HG03280 (cell line): Measurements from ENCODE around the gene STARD3.

Experiments used
- ATAC-seq: cut with Tn5 transposase; IDR thresholded peaks from one replicate; pipeline ENCODE4 v1.9.1; 2021; ENCODE audit warnings: mild to moderate bottlenecking, moderate library complexity; ENCODE audit not compliant: unreplicated experiment

STARD3 gene

GRCh38 chr17:39658346-39658745 is 21.4 kb downstream of the STARD3 start:
- no peak for ATAC-seq

DNA sequence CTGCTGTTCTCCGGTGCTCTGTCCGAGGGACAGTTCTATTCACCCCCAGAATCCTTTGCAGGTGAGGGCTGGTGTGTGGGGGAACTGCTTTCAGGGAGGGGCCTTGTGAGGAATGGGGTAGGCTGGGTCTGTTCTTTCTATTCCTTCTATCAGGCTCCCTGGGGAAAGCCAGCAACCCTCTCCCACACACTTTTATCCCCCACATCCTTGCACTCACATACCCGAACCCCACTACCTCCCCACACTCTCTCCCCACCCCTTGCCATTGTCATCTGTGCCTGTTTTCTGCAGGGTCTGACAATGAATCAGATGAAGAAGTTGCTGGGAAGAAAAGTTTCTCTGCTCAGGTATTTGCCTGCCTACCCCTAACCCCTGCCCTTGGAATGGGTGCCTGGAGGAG is 21.8 kb downstream of the STARD3 start:
- no peak for ATAC-seq

DNA sequence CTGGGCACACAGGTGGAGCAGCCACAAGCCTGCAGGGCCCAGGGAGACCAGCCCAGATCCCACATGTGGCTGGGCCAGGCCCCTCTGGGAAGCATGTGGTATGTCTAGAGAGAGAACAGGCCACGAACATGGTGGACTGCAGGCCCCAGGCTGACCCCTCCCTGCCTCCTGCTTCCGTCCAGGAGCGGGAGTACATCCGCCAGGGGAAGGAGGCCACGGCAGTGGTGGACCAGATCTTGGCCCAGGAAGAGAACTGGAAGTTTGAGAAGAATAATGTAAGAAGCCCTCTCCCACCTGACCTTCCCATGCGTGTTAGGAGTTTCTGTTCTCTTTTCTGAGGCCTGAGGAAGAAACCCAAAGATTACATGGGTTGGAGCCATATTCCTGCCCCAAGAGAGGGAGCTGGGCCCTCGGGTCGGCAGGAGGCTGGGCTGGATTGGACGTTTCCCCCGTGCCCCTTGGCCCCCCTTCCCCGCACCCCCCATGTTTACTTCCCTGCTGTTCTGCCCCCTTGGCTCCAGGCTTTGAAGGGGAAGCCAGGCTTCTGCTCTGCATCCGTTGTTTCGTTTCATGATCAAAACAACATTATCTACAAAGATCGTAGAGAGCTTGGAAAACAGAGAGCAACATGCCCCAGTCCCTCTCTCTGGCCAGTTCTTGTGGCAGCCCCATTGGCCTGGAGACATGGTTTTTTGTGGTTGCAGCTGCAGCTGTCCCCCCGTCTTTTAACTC is 22.5 kb downstream of the STARD3 start:
- no peak for ATAC-seq

- no peak for ATAC-seq
Measured at GRCh38 chr17:39660011-39660360, 23.0 kb downstream of the STARD3 start.

DNA sequence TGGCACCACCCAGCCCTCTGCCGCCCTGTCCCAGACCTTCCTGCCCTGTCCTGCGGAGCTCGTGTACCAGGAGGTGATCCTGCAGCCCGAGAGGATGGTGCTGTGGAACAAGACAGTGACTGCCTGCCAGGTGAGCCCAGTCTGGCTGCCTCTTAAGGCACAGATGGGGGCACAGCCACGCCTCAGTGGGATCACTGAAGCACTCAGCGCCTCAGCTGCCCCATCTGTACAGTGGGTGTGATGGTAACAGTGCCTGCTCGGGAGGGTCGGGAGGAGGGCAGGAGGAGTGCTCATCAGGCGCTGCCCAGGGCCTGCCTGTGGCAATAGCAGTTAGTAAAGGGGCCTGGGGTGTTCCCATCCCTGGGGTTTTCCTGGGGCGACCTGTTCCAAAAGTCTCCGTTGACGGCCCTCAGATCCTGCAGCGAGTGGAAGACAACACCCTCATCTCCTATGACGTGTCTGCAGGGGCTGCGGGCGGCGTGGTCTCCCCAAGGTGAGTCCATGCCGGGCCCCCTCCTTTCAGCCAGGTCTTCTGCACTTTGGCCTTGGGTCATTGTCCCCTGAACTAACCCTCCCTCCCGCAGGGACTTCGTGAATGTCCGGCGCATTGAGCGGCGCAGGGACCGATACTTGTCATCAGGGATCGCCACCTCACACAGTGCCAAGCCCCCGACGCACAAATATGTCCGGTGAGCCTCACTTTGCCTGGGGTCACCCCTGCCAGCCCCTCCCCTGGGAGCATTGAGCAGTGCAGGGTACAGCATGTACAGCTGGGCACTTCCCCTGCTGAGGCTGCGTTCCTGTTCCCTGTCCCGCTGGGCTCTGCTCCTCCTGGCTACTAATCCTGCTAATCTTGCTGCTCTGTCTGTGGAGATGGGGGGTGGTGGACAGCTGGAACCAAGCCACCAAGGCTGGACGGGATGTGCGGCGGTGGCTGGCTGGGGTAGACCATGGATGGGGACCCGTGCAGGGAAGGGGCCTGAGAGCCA is 23.7 kb downstream of the STARD3 start:
- ATAC-seq: no peak

DNA sequence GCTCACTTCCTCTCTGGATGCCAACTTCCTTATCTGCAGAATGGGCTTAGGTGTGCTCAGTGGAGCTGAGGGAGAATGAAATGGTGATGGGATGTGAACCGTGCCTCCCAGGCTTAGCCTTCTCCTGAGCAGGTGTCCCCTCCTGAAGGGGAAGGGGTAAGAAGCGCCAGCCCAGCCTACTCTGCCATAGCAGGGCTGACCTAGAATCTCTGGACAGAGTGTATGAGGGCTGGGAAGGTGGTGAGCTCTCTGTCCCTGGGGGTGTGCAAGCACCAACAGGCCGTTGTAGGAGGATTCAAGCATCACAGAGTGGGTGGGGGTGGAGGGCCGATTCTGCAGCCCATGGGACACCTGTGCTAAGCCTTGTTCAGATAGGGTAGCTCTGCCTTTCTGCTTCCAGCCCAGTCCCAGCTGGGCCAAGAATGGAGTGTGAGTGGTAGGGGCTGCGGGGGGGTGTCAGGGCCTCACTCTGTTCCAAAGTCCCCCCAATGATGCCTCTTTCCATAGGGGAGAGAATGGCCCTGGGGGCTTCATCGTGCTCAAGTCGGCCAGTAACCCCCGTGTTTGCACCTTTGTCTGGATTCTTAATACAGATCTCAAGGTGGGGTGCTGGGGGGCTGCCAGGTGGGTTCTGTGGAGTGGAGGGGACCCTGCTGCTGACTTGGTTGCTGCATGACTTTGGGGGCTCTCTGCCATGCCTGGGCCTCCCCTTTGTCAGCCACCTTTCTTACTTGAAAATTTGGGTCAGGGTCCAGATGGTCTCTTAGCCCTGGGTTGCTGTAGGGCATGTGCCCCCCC is 25.0 kb downstream of the STARD3 start:
- no peak for ATAC-seq

DNA sequence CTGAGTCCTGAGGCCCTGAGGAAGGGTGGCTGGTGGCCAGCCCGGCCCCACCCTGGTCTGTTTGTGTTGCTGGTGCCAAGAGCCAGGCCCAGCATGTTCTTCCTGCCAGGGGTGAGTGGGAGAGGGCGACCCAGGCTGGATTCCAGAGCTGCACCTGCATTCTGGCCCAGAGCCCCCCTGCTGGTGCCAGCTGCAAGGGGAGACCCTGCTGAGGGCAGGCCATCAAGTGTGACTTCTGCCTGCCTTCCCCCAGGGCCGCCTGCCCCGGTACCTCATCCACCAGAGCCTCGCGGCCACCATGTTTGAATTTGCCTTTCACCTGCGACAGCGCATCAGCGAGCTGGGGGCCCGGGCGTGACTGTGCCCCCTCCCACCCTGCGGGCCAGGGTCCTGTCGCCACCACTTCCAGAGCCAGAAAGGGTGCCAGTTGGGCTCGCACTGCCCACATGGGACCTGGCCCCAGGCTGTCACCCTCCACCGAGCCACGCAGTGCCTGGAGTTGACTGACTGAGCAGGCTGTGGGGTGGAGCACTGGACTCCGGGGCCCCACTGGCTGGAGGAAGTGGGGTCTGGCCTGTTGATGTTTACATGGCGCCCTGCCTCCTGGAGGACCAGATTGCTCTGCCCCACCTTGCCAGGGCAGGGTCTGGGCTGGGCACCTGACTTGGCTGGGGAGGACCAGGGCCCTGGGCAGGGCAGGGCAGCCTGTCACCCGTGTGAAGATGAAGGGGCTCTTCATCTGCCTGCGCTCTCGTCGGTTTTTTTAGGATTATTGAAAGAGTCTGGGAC is 25.8 kb downstream of the STARD3 start:
- ATAC-seq: no peak

GRCh38 chr17:39663340-39663687 is 26.4 kb downstream of the STARD3 start:
- ATAC-seq: no peak

DNA sequence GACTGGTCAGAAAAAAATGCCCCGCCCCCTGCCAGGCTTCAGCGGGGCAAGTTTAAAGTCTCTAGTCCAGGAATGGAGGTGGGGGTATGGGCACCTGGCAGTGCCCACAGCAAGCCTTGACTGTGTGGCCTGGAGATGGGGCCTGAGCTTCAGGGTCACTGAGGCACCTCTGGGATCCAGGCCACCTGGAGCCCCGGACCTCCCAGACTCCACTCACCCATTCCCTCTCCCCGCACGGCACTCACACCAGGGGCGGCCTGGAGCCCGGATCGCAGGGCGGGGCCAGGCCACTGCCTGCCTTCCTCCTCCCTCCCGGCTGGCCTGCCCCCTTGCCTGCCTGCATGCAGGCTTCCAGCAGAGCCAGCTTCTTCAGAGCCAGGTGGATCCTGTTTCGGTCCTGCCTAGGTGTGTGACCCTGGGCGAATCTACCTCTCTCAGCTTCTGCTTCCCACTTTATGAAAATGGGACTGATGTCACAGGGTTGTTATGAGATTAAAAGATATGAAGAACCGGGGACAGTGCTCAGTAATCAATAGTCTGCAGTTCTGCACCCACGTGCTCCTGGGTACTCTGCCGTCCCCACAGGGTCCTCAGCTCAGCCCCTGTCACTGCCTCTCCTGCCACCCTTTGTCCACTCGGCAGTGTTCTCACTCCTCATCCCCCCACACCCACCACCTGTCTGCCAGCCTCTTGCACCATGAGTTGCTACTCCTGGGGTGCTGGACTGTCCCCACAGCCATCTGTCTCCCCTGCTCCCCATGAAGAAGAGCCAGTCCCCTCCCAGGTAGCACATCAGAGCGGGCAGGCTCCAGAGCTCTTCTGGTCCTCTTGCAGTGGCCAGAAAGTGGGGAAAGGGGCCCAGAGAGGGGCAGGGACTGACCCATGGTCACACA is 27.0 kb downstream of the STARD3 start:
- ATAC-seq: no peak

- no peak for ATAC-seq
Measured at GRCh38 chr17:39664581-39665561, 27.9 kb downstream of the STARD3 start, which contains the start of gene TCAP. TSS of gene TCAP (plus strand) at chr17:39665349. CDS start at chr17:39665360, 11 bp downstream.

DNA sequence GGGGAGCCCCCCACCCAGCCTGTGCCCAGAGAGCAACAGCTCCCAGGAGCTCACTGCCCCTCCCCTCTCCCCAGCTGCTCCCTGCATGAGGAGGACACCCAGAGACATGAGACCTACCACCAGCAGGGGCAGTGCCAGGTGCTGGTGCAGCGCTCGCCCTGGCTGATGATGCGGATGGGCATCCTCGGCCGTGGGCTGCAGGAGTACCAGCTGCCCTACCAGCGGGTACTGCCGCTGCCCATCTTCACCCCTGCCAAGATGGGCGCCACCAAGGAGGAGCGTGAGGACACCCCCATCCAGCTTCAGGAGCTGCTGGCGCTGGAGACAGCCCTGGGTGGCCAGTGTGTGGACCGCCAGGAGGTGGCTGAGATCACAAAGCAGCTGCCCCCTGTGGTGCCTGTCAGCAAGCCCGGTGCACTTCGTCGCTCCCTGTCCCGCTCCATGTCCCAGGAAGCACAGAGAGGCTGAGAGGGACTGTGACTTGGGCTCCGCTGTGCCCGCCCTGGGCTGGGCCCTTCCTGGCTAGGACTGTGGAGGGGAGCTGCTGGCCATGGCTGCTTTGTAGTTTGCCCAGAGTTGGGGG is 28.8 kb downstream of the STARD3 start:
- ATAC-seq: no peak

DNA sequence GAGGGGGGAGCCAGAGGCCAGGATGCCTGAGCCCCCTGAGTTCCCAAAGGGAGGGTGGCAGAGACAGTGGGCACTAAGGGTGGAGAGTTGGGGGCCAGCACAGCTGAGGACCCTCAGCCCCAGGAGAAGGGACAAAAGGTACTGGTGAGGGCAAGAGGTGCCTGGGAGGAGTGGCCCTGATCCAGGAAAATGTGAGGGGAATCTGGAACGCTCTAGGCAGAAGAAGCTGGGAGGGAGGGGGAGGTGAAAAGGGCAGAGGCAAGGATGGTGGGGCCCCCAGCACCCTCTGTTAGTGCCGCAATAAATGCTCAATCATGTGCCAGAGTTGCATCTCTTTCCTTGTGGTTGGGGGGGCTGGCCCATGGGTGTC is 29.3 kb downstream of the STARD3 start:
- ATAC-seq: no peak

- no peak for ATAC-seq
Measured at GRCh38 chr17:39666601-39667261, 29.8 kb downstream of the STARD3 start.

- ATAC-seq: no peak
Measured at GRCh38 chr17:39667262-39667944, 30.5 kb downstream of the STARD3 start.

DNA sequence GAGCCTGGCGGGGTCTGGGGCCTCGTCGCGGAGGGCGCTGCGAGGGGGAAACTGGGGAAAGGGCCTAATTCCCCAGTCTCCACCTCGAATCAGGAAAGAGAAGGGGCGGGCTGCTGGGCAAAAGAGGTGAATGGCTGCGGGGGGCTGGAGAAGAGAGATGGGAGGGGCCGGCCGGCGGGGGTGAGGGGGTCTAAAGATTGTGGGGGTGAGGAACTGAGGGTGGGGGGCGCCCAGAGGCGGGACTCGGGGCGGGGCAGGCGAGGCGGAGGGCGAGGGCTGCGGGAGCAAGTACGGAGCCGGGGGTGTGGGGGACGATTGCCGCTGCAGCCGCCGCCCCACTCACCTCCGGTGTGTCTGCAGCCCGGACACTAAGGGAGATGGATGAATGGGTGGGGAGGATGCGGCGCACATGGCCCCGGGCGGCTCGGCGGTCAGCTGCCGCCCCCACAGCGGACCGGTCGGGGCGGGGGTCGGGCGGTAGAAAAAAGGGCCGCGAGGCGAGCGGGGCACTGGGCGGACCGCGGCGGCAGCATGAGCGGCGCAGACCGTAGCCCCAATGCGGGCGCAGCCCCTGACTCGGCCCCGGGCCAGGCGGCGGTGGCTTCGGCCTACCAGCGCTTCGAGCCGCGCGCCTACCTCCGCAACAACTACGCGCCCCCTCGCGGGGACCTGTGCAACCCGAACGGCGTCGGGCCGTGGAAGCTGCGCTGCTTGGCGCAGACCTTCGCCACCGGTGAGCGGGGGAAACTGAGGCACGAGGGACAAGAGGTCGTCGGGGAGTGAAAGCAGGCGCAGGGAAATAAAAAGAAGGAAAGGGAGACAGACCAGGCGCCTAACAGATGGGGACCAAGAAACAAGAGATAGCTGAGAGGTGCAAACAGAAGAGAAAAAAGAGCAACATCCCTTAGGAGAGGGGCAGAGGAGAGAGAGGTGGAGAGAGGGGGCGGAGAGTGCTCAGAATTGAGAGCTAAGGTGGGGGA is 31.3 kb downstream of the STARD3 start, which contains the start of gene PNMT:
Gene PNMT, plus strand, starts transcription at position 509 of the 980 bp plus-strand sequence. Its CDS starts 23 bp downstream, at position 532.
- no peak for ATAC-seq
